CD4-positive, alpha-beta T cell treated with Interleukin-6 for 4 hours (primary cell): Measurements from ENCODE around the gene PRSS12.

Experiments
- DNase-seq: peaks from one replicate; pipeline ENCODE4 v3.0.0-alpha.2; 2020; ENCODE audit warnings: mixed read lengths

Gene PRSS12

DNA sequence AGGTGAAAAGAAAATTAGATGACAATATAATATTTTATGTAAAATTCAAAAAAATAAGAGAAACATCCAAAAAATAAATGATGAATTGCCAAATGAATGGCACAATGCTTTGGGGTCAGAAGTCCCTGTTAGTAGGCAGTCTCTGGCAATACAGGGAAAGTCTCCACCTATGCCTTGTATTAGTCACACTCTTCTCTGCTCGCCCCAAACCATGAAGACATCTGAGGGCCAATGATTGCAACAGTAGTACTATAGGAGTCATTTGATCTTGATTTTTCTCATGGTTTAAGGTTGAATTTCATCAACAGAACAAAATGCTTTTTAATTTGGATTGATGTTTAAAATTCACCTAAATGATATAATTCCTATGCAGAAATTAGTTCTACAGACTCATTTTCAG is 3.9 kb upstream of the PRSS12 start:
- no peak for DNase-seq

DNA sequence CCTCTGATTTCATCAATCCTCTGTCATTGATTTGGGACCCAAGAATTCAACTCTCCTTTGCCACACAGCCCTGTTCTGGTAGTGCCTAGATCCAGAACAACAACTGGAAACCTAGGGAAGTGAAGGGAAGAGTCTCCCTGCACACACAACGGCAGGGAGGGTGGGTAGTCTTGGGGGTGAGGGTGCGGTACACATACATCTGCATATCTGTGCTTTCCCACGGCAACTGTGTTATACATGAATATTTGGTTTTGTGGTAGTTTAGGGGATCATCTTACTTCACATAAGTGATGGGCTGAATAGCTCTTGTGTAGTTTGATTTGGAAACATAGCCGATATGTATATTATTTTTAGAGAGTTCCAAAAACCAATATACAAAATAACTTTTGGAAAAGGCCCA is 3.3 kb upstream of the PRSS12 start:
- DNase-seq, result no peak

DNA sequence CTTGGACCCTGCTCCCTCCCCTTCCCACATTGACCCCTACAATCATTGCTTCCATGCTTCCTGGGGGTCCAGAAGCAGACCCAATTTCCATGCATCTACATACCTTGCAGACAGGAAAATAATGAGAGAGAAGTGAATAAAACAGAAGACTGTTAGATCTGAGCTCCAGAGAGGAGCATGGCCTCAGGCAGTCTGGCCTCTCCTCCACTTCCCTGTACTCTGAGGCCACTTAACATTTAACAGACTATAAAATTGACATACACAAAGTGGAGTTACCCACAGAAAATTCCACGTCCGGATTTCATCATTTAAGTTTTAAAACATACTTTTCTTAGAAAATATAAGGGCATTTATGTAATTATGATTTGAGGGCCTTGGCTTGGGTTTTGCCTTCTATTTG is 2.1 kb upstream of the PRSS12 start:
- no peak for DNase-seq

DNA sequence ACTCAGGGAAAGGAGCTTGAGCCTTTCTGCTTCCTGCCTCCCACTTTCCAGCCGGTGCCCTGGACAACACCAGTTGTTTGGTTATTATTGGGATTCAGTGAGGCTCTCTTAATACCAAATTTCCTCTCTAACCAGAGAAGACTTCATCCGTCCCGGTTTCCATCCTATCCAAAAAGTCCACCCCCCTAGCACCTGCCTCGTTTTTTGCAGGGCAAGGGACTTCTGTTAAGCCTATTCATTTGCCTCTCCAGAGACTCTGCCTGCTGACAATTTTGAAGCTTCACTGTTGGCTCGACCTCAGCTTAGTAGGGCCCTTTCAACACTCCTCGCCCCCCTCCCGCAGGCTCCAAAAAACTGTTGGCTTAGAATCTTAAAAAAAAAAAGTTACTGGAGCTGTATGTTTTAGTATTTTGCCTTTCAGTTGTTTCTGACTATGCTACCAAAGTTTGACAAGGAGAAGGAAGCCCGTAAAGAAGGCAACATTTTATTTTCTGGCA is 779 bp upstream of the PRSS12 start:
- no peak for DNase-seq

DNA sequence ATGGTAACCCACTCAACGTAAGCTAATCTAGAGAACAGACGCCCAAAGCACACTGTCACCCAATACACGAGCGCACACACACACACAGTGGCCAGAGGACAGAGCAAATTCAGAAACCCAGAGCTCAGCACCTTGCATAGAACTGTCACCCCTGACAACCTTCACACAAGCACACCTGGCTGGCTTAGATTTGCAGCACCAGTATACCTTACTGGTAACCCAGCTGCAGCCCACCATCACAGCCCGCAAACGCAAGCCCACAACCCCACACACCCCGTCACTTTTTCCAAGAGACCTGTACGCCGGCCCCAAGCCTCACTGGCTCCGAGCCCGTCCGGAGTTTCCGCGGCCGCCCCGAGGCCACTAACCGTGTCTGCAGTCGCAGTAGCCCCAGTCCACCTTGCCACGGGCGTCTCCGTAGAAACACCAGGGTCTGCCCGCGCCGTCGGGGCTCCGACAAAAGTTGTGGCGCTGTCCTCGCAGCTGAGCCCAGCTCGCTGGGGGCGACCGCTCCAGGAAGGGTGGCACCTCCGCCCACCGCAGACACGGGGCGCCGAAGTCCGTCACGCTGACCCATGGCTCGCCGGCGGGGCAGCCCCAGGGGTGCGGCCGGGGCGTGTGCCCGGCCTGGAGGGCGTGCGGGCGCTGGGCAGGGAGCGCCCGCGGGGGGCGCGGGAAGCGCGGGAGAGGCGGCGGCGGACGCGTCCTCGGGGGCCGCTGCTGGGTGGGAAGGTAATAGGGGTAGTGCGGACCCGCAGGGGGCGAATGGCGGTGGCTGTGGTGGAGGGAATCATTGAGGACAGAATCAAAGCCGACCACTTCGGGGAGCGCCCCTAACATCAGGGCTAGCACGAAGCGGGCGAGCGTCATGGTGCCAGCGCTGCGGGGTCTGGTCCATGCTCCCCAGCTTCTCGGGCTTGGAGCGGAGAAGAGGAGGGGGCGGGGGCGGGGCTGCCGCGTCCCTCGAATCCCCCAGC is 664 bp downstream of the PRSS12 start:
- peak; percentile 5 for DNase-seq

DNA sequence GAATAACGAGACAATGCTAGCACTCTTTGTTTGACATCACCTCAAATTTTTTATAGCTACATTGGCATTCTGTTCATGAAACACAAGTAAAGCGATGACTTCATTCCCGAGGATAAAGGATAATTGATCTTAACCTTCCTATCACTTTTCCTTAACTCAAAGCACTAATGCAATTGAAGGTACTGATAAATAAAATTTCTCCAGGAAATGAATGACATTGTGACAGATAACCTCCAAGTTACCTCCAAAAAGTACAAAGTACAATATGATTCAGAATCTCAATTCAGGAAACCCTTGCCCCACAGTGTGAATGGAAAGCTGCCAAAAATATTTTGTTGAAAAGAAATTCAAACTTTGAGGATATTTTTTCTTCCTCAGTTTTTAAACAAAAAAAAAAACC is 1.8 kb downstream of the PRSS12 start:
- DNase-seq, result no peak

DNA sequence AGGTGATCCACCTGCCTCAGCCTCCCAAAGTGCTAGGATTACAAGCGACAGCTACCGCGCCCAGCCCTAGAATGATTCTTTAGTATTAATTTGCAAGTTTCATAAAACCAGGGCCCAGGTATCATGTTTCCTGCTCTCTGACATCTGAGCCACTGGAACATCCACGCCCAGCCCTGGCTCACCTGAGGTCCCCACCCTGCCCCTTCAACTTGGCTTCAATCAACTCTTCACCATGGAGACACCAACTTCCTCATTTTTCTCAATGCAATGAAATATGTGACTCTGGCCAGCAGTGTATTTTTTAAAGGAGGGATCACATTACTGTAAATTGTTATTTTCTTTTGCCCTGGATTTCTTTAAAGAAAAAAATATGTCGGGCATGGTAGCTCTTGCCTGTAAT is 3.9 kb downstream of the PRSS12 start:
- DNase-seq, result no peak

DNA sequence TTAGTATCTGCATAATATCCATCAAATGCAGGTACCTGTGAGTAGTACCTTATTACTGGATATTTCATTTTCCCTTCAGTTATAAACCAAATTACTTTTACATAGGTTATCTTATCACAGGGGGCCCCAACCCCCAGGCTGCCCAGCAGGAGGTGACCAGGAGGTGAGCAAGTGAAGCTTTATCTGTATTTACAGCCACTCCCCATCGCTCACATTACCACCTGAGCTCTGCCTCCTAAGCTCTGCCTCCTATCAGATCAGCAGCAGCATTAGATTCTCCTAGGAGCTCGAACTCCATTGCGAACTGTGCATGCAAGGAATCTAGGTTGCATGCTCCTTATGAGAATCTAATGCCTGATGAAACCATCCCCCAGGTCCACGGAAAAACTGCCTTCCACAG is 6.3 kb downstream of the PRSS12 start:
- no peak for DNase-seq

DNA sequence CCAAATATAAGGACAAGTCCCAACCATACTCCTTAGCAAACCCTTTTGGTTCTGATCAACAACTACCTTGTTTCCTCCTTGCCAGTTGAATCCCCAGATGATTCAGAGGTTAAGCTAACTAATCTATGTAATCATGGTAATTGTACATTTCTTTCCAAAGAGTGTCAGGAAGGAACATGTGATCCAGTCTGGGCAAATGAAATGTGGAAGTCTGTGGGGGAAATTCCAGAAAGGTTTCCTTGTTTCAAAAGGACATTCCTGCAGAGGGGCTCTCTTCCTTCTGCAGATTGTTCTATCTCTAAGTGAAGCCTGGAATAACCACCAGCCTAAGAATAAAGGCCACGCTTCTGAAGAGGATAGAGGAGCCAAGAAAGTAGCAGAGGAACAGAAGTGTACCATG is 7.0 kb downstream of the PRSS12 start:
- no peak for DNase-seq

DNA sequence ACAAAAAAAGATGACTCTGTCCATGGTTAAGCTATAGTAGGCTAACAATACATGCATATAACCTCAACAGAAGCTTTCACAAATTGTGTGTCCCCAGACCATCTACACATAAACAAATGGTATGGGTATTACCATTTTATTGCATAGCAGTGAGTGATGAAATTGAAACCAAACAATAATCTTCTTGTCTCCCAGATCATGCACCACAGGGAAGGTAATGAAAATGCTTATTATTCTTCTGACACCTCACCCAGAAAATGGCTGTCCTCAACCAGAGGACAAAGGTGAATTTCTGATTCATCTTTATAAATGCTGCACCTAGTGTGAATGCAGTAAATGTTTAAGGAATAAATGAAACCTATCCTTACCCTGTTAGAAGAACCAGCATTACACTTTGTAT is 8.0 kb downstream of the PRSS12 start:
- no peak for DNase-seq

DNA sequence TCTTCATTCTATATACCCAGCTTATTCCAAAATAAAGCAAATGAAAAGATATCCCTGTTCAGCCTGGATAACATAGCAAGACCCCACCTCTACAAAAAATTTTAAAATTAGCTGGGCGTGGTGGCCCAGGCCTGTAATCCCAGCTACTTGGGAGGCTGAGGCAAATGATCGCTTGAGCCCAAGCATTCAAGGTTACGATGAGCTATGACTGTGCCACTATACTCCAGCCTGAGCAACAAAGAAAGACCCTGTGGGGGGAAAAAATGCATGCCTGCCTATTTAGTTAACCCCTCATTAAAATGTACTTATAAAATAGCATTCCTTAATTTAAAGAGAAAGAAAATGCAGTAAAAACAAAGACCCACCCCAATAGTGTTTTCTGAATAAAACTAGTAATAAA is 9.3 kb downstream of the PRSS12 start:
- no peak for DNase-seq

DNA sequence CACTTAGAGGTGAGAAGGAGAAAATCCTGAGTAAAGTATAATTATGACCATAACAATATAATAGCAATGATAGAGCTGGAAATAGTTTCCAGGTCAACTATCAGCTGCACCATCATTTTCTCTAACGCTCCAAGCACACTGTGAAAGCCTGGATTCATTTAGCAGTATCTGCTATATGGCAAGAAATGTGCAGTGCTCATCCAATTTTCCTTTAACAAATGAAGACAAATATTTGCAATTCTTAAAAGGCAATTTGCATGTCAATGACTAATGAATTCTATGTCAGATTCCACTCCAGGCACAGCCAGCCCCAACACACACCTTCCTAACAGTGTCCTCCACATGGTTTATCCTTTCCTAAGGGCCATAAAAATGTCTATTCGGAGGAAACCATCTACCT is 12.7 kb downstream of the PRSS12 start:
- no peak for DNase-seq

DNA sequence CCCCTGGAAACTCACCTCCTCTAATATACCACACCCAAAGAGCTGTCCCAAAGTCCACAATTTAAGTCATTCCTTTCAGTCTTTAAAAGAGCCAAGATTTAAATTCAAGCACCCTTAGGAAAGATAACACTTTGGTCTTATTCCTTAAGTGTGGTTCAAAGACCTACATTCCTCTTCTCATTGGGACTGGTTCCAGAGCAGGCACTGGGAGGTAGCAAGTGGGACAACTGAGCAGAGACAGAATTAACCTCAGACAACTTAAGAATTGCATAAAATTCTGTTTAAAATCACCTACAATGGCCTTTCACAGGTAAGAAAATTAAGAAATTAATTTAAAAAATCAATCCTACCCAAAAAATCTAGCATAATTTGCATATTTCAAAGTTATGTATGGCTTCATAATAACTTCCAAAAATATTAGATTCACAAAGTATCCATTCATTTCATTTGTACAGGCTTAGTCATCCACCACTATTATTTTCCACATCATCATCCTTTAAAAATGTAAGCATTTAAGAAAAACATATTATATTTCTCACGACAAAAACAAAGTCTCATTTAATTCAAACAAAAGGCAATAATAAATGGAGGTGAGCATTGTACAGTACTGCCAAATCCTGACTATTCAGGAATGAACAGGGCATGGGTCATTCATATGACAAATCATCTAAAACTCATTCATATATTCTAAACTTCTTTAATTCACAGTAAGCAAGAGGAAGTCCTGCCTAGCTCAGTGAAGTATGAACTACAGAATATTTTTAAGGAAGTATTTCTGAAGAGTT is 13.6 kb downstream of the PRSS12 start:
- DNase-seq, result no peak

DNA sequence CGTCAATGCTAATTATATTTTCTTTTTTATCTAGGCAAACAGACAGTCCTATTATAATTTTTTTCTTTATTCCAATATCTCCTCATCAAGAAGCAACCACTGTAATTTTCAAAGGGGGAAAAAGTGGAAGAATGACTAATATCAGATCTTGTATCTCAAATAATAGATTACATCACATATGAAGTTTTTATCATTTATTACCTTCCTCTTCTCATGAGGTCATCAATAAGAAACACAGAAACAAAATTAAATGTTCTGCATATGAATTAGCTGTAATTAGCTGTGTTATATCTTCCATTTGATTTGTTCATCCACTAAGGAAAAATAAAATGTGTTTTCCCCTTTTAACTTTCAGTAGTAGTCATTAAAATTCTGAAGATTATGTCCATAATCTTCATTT is 14.3 kb downstream of the PRSS12 start:
- no peak for DNase-seq

DNA sequence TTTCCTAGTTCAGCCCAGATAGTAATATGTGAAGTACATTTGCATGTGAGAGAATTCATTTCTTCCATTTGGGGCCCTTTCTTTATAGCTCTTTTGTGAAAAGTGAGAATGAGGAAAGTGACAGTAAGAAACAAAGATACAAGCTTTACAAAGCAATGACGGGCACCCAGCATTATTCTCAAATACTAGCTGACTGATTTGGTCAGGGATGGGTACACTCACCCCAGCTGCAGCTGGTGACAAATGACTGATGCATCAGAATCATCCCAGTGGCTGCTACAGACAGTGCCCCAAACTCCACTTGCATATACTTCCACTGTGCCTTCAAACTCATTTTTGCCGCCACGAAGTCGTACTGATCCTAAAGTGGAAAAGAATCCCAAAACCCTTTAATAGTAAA is 14.8 kb downstream of the PRSS12 start:
- DNase-seq, result no peak

DNA sequence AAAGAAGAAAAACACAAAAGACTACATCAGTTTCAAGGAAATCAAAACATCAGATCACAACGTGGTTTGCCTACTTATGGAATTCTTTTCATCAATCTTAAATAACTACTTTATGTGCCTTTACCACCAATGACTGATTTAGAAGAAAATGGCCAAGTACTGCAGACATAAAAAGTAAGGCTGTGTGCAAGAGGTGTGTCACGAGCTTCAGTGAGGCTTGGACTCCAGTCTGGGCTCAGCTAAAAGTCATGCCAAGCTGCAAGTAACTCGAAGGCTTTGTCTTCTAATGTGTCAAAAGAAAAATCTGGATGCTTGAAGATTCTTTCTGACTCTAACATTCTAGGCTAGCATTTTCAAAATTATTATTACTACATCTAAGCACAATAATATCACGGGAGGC is 17.0 kb downstream of the PRSS12 start:
- no peak for DNase-seq

DNA sequence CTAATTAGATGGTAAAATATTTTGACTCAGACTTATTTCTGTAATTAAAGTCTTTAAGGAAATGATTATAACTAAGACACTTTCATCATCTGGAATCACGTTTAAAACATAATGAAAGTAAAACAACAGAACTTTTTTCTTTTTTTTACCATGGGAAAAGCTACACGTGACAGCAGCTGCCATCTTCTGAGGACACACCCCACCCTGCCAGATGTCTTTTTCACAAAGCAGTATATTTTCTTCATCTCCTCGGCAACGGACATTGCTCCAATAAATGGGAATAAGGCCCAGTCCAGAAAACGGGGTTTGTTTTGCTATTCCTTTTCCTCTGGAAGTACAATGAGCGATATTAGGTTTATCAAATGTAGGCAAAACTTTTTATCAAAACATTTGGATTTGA is 17.5 kb downstream of the PRSS12 start:
- no peak for DNase-seq

DNA sequence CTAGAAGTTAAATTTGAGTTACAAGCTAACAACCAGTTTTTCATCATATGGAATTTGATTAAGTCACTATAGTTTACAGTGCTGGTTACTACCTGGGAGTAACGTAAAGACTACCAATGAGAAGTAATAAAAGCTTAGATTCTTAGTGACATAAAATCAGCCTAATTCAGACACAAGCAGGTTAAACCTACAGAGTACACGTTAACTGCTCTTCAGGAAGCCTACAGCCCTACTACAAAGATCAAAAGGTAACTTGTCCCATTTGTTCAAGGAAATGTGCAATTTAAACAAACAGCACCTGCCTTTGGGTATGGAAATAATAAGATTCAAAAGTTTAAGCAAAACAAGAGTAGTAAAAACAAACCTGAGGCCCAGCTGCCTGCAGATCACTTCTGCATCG is 21.5 kb downstream of the PRSS12 start:
- DNase-seq, result no peak

DNA sequence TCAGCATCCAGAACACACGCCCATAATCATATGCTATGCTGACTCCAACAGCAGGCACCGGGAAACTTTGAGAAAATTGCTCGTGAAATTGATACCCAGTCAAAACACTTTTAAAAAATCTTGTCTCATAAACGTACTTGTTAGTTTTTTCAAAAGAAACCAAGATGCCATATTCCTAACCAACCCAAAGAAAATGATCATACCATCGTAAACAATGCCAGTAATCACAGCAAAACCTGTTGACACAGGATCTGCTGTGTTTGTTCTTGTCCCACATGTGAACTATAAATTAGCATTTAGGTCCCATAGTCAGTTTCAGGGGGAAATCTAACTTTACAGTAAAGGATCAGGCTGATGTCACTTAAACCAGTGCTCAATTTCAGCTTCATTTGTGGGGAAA is 23.0 kb downstream of the PRSS12 start:
- DNase-seq, result no peak

DNA sequence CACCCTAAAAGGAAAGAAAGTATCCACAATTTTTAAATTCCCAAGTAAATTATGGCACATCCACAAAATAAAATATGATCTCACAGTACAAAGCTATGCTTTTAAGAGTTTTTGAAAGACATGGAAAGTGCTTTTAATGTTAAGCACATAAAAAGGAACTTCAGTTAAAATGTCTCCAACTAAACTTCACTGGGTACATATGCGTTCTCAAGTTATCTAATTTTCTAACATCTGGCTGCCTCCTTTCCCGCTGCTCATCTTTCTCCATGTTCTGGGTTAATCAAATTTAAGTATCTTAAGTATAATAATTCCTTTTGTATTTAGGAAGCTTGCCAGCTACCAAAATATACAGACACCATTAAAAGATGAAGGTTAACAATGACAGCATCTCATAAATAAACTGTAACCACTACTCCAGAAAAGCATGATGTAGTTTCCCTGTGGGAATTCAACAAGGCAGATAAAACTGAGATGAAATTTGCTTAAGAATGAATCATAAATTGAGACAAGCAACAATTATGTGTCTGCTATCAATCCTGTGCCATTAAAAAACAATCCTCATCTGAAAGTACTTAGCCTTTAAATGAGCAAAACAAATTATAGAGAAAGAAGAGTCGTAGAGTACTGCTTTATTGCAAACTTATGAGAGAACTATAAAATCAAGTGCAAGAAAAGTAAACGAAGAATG is 25.1 kb downstream of the PRSS12 start:
- DNase-seq, result no peak

DNA sequence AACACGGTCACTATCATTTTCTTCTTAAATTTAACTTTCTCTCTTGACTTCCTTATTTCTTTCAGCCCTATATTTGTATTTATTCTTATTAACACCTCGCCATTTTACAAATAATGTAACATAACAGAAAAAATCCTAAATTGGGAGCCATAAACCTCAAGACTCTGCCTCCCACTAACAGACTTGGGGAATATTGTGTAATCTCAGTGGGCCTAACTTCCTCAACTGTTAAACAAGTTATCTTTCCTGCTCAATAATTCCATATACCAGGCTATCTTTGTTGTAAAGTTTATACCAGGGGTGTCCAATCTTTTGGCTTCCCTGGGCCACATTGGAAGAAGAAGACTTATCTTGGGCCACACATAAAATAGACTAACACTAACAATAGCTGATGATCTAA is 26.2 kb downstream of the PRSS12 start:
- DNase-seq, result no peak

DNA sequence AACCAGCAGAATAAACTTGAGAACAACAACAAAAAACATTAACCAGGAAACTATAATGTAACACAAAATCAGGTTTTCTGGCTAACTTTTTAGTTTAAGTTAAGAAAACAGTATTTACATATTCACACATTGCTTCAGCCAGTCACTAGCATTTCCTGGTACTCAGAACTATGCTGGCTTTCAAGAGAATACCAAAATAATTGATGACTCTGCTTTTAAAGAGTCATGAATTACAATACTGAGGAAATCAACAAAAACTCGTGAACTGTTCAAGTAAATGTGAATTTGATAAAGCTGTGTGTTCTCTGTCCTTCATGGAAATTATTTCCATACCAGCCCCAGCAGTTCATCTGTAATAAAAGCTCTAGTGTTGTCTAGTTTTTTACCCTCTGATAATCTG is 27.4 kb downstream of the PRSS12 start:
- no peak for DNase-seq

DNA sequence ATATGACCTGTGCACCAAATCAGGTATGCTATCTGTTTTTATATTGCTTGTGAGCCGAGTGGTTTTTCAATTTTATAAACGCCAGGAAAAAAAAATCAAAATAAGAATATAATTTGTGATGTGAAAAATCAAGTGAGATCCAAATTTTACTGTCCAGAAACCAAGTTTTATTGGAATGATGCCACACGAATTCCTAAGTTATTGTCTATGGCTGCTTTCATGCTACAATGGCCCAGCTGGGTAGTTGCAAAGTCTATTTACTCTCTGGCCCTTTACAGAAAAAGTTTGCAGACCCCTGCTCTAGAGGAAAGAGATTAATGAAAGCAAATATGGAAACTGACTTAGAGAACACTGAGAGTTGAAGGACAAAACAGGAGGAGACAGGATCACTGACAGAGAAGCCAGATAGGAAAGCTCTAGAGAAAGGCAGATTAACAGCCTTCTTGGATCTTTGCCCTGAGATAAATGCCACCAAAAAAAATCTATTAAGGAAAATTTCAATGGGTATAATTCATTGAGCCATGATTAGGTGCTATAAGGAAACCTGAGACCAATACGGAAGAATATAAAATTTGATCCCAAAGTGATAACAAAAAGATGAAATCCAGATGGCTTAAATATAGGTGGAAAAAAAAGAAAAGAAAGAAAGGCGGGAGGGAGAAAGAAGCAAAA is 29.8 kb downstream of the PRSS12 start:
- DNase-seq, result no peak
